Measurements from ENCODE around the gene PPFIA3.

DNA sequence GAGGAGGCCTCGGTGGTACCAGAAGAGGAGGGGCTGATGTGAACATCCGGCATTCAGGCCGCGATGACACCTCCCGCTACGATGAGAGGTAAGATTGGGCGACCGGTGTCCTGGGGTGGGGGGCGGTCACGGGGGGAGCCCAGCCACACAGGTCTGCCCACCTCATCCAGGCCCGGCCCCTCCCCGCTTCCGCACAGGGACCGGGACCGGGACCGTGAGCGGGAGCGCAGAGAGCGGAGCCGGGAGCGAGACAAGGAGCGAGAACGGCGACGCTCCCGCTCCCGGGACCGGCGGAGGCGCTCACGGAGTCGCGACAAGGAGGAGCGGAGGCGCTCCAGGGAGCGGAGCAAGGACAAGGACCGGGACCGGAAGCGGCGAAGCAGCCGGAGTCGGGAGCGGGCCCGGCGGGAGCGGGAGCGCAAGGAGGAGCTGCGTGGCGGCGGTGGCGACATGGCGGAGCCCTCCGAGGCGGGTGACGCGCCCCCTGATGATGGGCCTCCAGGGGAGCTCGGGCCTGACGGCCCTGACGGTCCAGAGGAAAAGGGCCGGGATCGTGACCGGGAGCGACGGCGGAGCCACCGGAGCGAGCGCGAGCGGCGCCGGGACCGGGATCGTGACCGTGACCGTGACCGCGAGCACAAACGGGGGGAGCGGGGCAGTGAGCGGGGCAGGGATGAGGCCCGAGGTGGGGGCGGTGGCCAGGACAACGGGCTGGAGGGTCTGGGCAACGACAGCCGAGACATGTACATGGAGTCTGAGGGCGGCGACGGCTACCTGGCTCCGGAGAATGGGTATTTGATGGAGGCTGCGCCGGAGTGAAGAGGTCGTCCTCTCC, 11.5 kb upstream of the PPFIA3 start:
- no peak for TF ChIP-seq CTCF (conservative IDR thresholded peaks at IDR 0.05 in 1 of 2, IDR thresholded peaks at IDR 0.05 in 1 of 2; ENCODE audit: low read depth in 1 of 2, low read length in 2 of 2)
- no peak for TF ChIP-seq EZH2 (IDR thresholded peaks at IDR 0.05; ENCODE audit: low read length, missing control alignments)

All from fibroblast of lung (primary cell).